Forelimb muscle (tissue), 1 donor: Measurements from ENCODE around the gene HAX1. TPM values are rescaled to one million over a fixed set of nuclear protein-coding genes. Genes with fewer than 3 reads are reported as not detected.
A peak's percentile ranks its signal among the peaks of the same experiment; 100 is the strongest.
"Not testable (repeated sequence)": the region's sequence is repeated elsewhere in the genome, so short reads cannot be mapped to it uniquely, and the experiment has no call there.

Experiments used
- DNase-seq: peaks from one replicate; pipeline ENCODE4 v3.0.0-alpha.2; 2013; ENCODE audit warnings: low read depth
- polyA plus RNA-seq: library from polyadenylated mRNA; unstranded; fragments of 120-200 nt; gene quantifications from one replicate; pipeline ENCODE4 v1.2.1, GENCODE V29; 2013; ENCODE audit not compliant: insufficient read length

HAX1 gene
- polyA plus RNA-seq, 1 donor = 69.8 TPM

DNA sequence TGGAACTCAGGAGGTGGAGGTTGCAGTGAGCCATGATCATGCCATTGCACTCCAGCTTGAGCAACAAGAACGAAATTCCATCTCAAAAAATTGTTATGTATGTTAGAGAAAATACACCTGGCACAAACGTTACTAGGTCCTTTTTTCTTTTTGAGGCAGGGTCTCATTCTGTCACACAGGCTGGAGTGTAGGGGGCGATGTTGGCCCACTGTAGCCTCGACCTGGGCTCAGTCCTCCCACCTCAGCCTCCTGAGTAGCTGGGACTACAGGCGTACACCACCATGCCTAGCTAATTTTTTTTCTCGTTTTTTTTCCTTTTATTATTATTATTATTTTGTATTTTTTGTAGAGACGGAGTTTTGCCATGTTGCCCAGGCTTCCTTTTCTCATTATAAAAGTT lies 4.4 kb downstream of the HAX1 start:
- DNase-seq = no peak

DNA sequence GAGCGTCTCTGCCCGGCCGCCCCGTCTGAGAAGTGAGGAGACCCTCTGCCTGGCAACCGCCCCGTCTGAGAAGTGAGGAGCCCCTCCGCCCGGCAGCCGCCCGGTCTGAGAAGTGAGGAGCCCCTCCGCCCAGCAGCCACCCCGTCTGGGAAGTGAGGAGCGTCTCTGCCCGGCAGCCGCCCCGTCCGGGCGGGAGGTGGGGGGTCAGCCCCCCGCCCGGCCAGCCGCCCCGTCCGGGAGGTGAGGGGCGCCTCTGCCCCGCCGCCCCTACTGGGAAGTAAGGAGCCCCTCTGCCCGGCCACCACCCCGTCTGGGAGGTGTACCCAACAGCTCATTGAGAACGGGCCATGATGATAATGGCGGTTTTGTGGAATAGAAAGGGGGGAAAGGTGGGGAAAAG lies 15.2 kb downstream of the HAX1 start:
- not testable (repeated sequence) for DNase-seq

DNA sequence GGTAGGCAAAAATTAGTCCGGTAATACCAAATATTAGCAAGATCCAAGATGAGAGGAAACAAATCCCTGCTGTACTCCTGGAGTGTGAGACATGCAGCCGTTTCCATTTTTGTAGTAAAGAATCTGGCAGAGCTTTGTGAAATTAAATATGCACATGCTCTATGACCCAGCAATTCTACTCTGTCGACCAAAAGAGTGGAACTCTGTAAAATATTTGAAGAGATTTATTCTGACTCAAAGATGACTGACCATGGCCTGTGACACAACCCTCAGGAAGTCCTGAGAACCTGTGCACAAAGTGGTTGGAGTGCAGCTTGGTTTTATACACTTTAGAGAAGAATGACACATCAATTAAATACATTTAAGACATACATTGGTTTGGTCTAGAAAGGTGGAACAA lies 16.2 kb downstream of the HAX1 start:
- no peak for DNase-seq

DNA sequence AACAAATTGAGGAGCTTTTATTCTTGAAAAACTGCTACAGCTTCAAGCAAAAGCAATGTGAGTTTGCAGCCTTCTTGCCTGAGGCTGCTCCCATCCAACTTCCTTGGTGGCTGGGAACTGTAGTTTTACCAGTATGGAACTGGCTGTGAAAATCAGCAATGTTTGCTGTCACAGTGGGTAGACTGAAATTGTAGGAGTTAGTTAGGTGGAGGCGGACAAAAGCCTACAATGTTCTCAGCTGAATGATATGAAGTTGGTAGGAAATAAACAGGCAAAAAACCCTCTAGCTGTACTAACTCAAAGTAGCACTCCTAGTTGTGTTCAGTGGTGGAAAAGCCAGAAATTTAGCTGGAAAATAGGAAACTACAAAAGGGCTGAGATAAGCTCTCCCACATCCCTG lies 18.5 kb downstream of the HAX1 start:
- DNase-seq = no peak

DNA sequence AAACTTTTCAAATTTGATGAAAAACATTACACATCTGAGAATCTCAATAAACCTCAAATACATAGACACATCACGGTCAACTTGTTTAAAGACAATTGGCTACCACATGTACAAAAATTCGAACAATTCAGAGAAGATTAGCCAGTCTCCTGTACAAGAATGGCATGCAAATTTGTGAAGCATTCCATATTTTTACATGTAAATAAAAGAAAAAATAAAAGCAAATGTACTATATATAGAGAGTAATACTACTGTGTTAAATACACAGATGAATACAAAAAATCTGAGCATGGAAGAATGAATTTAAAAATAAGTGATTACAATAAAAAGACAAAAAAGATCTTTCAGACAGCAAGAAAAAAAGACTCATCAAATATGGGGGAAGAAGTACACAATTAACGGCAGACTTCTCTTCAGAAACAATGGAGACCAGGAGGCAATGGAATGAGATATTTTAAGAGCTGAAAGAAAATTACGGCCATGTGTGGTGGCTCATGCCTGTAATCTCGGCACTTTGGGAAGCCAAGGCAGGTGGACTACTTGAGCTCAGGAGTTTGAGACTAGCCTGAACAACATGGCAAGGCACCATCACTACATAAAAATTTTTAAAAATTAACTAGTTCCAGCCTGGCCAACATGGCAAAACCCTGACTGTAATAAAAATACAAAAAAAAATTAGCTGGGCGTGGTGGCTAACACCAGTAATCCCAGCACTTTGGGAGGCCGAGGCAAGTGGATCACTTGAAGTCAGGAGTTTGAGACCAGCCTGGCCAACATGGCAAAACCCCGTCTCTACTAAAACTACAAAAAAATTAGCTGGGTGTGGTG lies 23.2 kb downstream of the HAX1 start:
- DNase-seq = no peak

DNA sequence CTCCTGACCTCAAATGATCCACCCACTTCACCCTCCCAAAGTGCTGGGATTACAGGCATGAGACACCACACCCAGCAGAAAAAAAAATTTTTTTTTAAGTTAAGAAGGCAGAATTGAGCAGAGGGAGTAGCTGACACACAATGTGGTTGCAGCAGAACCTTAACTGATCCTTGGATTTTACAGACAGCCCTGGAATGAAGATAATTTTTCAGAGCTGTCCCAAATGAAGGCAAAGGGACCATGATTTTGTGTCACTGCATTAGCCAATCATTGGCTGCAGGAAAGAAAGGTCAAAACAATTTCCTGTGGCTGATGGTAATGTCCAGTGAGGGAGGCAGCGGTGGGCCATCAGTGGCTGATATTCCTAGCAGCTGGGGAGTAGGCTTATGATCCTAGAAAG lies 29.2 kb downstream of the HAX1 start:
- DNase-seq = no peak

DNA sequence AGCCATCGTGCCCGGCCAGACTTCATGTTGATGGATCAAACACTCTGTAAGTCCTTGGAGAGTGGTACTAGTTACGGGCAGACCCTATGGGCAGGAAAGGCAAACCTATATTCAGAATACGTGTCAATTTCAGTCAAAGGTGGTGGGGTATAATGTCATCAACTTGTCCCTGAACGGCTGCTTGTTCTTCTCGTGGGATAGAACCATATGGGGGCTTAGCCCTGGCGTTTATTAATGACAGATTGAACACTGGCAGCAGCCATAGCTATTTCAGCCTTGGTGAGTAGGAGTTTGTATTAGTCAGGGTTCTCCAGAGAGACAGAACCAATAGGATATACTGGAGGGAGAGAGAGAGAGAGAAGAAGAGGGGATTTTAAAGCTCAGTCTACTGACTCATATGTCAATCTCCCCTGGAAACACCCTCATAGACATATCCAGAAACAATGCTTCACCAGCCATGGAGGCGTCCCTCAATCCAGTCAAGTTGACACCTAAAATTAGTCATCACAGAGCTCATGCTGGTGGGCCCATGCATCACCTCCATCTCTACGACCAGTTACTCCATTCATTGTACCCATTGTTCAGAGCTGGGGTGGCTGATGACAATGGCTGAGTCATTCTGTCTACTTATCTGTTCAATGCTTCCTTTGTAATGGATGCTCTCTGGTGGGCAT lies 32.4 kb downstream of the HAX1 start:
- DNase-seq = no peak

DNA sequence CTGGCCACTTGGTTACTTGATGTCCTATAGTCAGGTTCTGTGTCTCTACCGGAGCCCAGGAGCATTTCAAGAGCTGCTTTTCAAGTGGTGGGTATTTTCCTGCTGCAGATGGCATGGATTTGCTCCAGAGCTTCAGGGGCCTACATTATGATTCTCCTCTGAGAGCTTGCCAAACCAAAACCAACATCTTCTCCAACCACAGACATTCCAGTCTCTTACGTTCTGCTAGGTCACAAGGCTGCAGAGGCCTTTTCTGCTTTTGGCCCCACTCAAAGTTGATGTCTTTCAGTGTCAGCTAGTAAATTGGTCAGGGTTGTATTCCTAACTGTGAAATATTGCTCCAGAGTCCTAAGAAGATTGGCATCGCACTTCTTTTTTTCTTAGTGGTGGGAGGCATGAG lies 33.7 kb downstream of the HAX1 start:
- DNase-seq = no peak

DNA sequence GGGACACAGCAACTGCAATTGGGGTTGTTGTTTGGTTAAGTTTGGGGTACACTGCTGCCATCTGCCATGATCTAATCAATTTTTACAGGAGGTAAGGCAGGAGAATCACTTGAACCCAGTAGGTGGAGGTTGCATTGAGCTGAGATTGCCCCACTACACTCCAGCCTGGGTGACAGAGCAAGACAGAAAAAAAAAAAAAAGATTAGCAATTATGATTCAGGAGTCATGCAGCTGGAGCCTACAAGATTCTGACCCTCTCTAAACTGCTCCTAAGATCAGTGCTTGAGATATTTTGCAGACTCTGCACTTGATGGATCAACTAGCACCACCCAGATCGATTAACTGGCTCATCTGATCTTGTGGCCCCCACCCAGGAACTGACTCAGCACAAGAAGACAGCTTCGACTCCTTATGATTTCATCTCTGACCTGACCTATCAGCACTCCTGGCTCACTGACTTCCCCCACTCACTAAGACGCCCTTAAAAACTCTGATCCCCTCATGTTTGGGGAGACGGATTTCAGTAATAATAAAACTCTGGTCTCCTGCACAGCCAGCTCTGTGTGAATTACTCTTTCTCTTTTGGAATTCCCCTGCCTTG lies 35.3 kb downstream of the HAX1 start:
- DNase-seq = not testable (repeated sequence)

DNA sequence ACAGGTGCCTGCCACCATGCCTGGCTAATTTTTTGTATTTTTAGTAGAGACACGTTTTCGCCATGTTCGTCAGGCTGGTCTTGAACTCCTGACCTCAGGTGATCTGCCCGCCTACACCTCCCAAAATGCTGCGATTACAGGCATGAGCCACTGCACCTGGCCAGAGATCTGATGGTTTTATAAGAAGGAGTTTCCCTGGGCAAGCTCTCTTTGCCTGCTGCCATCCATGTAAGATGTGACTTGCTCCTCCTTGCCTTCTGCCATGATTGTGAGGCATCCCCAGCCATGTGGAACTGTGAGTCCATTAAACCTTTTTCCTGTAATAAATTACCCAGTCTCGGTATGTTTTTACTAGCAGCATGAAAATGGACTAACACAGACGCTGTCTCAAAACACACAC lies 36.7 kb downstream of the HAX1 start:
- DNase-seq = not testable (repeated sequence)

DNA sequence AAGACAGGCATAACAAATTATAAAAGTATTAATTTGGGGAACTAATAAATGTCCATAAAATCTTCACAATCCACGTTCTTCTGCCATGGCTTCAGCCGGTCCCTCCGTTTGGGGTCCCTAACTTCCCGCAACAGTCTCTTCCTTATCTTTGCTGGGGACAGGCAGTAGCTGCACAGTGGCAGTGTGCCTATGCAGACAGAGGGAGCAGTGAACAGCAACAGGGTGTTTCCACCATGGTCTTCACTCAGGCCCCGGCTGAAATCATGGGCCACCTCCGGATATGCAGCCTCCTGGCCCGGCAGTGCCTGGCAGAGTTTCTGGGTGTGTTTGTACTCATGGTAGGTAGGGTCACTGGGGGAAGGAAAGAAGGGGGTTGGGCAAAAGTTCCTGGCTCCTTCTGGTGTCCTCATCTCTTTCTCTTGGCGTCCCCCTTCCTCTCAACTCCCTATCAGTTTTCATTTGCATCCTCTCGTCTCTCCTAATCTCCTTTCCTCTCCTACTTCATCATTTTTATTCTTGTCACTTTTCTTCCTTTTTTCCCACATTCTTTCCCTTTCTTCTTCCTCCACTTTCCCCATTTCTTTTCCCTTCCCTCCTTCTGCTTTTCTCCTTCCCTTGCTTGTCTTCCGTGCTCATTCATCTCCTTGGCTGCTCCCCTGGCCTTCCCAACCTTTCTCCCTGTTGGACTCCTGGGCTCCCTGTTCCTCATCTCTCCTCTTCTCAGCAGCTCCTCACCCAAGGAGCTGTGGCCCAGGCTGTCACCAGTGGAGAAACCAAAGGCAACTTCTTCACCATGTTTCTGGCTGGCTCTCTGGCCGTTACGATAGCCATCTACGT lies 40.0 kb downstream of the HAX1 start:
- not testable (repeated sequence) for DNase-seq

DNA sequence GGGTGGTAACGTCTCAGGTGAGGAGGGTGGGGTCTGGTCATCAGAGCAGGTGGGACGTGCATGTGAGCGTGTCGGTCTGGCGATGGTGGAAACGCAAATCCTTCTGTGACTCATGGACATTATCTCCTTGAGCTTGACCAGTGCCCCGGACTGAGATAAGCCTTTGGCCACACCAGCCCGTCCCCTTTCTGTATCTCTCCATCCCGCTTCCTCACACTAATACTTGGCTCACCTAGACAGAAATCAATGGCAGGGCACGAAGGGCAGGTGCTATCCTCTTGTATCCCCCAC lies 40.6 kb downstream of the HAX1 start:
- DNase-seq = no peak

DNA sequence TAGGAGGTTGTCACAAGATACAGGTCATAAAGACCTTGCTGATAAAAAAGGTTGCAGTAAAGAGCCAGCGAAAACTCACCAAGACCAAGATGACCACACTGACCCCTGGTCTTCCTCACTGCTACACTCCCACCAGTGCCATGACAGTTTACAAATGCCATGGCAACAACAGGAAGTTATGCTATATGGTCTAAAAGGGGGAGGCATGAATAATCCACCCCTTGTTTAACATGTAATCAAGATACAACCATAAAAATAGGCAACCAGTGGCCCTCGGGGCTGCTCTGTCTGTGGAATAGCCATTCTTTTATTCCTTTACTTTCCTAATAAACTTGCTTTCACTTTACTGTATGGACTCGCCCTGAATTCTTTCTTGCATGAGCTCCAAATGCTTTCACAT lies 41.8 kb downstream of the HAX1 start:
- DNase-seq = not testable (repeated sequence)

DNA sequence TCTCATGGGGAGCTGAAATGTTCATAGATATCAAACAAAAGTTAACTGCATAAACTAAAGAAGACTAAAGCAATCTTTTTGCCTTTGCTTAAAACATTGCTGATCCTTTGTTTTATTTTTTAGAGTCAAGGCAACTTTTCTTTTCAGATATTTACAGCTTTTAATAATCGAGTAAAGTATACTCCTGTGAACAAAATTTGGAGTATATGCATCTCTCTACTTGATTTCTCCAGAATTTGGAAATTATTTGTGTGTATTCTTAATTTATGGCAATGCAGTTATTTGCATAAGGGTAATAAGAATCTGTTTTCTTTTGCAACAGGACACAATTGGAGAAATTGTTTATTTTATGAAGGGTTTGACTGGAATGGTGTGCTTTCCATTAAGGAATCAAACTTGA lies 44.3 kb downstream of the HAX1 start:
- DNase-seq = no peak

DNA sequence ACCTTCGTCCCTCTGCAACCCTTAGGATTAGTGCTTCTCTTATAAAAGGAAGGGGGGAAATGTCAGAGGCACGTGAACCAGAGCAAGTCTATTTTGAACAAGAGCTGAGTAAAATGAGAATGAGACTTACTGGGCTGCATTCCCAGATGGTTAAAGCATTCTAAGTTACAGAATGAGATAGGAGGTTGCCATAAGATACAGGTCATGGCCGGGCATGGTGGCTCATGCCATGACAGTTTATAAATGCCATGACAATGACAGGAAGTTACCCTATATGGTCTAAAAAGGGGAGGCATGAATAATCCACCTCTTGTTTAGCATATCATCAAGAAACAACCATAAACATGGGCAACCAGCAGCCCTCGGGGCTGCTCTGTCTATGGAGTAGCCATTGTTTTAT lies 46.0 kb downstream of the HAX1 start:
- DNase-seq = no peak

DNA sequence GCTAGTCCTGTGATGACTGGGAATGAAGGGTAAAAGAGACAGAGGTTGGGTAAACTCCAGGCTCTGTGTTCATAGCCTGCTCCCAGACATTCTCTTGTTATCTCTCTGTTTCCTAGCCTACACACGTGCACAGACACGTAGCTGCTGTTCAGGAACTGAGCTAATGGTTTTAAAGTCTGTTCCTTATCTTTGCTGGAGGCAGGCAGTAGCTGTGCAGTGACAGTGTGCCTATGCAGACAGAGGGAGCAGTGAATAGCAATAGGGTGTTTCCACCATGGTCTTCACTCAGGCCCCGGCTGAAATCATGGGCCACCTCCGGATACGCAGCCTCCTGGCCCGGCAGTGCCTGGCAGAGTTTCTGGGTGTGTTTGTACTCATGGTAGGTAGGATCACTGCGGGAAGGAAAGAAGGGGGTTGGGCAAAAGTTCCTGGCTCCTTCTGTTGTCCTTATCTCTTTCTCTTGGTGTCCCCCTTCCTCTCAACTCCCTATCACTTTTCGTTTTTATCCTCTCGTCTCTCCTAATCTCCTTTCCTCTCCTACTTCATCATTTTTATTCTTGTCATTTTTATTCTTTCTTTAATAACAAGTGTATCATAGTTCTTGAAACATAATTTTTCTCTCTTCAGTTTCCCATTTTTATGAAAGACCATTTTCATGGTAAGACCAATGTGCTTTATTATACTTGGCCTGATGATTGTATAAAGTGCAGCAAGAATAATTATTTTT lies 48.6 kb downstream of the HAX1 start, which contains the start of gene AQP10:
TSS of gene AQP10 (plus strand) at position 212 of the 727 bp plus-strand sequence. CDS start at position 275, 63 bp downstream.
- DNase-seq = no peak

DNA sequence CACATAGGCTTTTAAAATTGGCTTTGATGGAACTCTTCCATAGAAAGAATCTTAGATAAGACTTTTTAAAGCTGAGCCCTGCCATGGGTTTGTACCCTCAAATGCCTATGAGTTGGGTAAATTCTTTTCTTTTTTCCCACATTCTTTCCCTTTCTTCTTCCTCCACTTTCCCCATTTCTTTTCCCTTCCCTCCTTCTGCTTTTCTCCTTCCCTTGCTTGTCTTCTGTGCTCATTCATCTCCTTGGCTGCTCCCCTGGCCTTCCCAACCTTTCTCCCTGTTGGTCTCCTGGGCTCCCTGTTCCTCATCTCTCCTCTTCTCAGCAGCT lies 49.1 kb downstream of the HAX1 start:
- not testable (repeated sequence) for DNase-seq

DNA sequence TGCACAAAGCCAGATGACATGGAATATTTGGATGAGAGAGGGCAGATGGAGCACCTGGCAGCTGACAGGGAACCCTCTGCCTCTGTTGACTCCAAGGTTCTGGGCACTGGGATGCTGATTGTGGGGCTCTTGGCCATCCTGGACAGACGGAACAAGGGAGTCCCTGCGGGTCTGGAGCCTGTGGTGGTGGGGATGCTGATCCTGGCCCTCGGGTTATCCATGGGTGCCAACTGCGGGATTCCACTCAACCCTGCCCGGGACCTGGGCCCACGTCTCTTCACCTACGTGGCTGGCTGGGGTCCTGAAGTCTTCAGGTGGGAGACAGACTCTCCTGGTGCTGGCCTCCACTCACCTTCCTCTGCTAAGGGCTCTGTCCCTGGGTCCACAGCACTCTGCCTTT lies 51.1 kb downstream of the HAX1 start:
- DNase-seq = no peak

DNA sequence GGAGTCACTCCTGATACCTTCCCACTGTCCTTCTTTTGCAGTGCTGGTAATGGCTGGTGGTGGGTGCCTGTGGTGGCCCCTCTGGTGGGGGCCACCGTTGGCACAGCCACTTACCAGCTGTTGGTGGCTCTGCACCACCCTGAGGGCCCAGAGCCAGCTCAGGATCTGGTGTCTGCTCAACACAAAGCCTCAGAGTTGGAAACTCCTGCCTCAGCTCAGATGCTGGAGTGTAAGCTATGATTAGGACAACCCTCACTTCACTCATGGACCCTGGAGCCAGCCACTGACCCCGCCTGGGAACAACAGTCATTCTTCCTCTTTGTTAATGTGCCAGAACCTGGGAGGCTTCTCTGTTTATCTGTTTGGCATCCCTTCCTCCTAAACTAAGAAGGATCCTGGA lies 51.8 kb downstream of the HAX1 start:
- no peak for DNase-seq

DNA sequence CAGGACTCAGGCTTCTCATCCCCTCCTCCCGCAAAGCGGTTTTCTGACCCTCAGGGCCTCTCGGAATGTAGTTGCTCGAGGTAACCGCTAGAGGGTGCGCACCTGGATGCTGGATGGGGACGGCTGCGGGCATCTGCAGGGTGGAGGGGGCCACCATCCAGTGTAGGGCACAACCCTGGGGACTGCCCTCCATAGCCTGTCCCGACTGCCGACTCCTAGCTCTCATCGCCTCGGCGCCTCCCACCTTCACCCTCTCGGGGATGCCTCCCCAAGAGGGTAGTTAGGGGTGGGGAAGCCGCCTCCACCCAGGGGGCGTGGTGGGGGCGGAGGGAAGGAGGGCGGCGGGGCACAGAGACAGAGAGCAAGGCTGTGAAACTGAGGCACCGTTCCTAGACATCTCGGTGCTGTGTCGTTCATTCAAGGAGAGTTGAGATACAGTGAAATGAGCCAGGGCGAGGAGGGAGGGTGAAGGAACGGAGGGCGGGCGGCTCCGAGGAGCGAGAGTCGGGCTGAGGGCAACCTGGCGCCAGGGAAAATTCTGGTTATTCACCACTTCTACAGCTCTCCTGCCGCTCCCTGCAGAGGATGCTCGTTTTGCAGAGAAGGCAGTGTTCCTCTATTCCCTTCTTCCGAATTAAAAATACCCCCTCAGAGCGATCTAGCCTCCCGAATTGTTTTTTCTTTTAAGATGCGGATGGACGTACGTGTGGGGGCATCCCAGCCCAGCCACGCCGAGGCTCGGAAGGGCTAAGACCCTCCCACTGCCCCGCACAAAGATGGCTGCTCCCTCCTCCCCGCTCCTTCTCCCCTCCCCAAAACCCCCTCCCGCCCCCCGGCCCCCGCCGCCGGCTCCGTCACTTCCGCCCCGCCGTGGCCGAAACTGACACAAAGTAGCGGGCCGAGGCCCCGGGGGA lies 52.5 kb downstream of the HAX1 start, which contains the start of gene ATP8B2:
TSS of gene ATP8B2 (plus strand) at position 857 of the 914 bp plus-strand sequence. CDS start 2,617 bp downstream, outside the sequence.
- peak; percentile 60 for DNase-seq
